ENCODE measurements around the gene ILK. TPM values are rescaled to one million over a fixed set of nuclear protein-coding genes. Genes with fewer than 3 reads are reported as not detected.
A peak's percentile ranks its signal among the peaks of the same experiment; 100 is the strongest.

The ILK gene
- total RNA-seq, 2 donors from 2014 or later: 125 to 136 TPM

DNA sequence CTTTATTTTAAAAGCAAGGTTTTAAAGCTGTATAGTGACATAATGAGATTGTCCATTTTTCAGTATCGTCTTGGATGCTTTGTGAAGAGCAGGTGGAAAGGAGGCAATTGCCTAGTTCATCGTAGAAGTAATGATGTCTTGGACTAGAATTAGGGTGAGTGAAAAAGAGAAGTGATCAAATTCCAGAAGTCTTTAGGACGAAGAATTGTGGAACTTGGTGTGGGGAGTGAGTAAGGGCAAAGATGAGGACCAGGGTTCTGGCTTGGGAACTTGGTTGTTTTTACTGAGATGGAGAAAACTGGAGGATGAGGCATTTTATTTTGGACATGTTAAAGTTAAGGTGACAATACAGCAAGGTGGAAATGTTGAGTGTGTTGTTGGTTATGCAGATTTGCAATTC lies 1.2 kb downstream of the ILK start:
- peak overlapping the region; percentile 93 for H3K4me3 ChIP-seq (ENCODE audit: low read length)
- H3K27me3 ChIP-seq (ENCODE audit: control insufficient read depth, insufficient read depth, low read length, poor library complexity, severe bottlenecking): no peaks in the 10 kb centered on the region
- H3K9me3 Mint-ChIP-seq: no peaks in the 10 kb centered on the region
- no peak for DNase-seq
- H3K9ac ChIP-seq (ENCODE audit: extremely low read depth, low read length, poor library complexity, severe bottlenecking): peak overlapping the region; percentile 82
- peak overlapping the region; percentile 67 for H3K27ac ChIP-seq (ENCODE audit: low read depth, low read length)
- TF ChIP-seq, protein P1, sequence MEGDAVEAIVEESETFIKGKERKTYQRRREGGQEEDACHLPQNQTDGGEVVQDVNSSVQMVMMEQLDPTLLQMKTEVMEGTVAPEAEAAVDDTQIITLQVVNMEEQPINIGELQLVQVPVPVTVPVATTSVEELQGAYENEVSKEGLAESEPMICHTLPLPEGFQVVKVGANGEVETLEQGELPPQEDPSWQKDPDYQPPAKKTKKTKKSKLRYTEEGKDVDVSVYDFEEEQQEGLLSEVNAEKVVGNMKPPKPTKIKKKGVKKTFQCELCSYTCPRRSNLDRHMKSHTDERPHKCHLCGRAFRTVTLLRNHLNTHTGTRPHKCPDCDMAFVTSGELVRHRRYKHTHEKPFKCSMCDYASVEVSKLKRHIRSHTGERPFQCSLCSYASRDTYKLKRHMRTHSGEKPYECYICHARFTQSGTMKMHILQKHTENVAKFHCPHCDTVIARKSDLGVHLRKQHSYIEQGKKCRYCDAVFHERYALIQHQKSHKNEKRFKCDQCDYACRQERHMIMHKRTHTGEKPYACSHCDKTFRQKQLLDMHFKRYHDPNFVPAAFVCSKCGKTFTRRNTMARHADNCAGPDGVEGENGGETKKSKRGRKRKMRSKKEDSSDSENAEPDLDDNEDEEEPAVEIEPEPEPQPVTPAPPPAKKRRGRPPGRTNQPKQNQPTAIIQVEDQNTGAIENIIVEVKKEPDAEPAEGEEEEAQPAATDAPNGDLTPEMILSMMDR (conservative IDR thresholded peaks at IDR 0.05): no peak
- H3K36me3 ChIP-seq (ENCODE audit: control insufficient read depth, insufficient read depth, low read length): peaks cover 46% of the 10 kb centered on the region
- no peaks in the 10 kb centered on the region for H3K9me3 ChIP-seq (ENCODE audit: control insufficient read depth, low read length)
- 64 to 72% methylated on average over 3 of the region's 3 CpGs for WGBS, 2 experiments (ENCODE audit: insufficient coverage in 1 of 2, insufficient read length in 1 of 2)
- peaks cover 5% of the 10 kb centered on the region for H3K4me1 ChIP-seq (ENCODE audit: control insufficient read depth, insufficient read depth, low read length)
- no peak overlapping the region for H3K27ac Mint-ChIP-seq
- H3K4me3 Mint-ChIP-seq: no peak overlapping the region
- no peaks in the 10 kb centered on the region for H3K27me3 Mint-ChIP-seq (ENCODE audit: insufficient read depth)
- H3K36me3 Mint-ChIP-seq (ENCODE audit: low read depth): peaks cover 30% of the 10 kb centered on the region
- peaks cover 14% of the 10 kb centered on the region for H3K4me1 Mint-ChIP-seq

DNA sequence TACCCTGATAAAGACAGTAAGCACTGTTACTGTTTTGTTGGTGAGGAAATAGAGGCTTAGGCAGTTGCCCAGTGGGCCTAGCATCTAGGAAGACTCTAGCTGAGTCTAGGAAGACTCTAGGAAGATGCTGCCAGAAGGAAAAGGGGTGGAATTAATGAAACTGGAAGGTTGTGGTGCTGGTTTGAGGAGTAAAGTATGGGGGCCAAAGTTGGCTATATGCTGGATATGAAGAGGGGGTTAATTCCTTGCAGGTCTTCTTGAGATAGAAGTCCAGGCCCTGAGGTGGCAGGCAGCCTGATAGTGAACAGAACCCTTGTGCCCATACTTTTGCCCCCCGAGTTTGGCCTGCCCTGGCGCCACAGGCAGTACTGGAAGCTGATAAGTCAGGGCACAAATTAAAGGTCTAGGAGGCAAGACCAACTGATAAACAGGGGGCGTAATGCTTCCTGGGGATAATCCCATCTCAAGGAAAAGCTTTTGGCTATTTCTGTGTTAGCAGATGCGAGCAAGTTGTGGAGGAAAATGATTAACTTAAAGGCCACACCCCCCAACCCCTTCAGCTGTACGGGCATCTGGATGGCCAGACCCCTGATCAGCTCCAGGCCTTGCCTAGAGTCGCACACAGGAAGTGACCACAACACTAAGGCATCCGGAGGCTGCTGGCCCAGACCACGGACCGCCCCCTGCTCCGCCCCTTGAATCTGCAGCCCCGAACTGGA lies 3.1 kb downstream of the ILK start:
- Histone ChIP-seq H3K9me3 (ENCODE audit: control insufficient read depth, low read length) (no peaks in the 10 kb centered on the region), H3K9ac (ENCODE audit: extremely low read depth, low read length, poor library complexity, severe bottlenecking) (no peak overlapping the region), H3K36me3 (ENCODE audit: control insufficient read depth, insufficient read depth, low read length) (peaks cover 45% of the 10 kb centered on the region), H3K27ac (ENCODE audit: low read depth, low read length) (peak overlapping the region; percentile 82), H3K4me1 (ENCODE audit: control insufficient read depth, insufficient read depth, low read length) (peaks cover 5% of the 10 kb centered on the region), H3K4me3 (ENCODE audit: low read length) (peak overlapping the region; percentile 93), H3K27me3 (ENCODE audit: control insufficient read depth, insufficient read depth, low read length, poor library complexity, severe bottlenecking) (no peaks in the 10 kb centered on the region)
- Mint-ChIP-seq H3K9me3 (no peaks in the 10 kb centered on the region), H3K27me3 (ENCODE audit: insufficient read depth) (no peaks in the 10 kb centered on the region), H3K36me3 (ENCODE audit: low read depth) (peaks cover 44% of the 10 kb centered on the region), H3K4me3 (peak overlapping the region; percentile 32), H3K4me1 (peaks cover 20% of the 10 kb centered on the region), H3K27ac (peak overlapping the region; percentile 98)
- DNase-seq: peak; percentile 98
- TF ChIP-seq, protein P1 (conservative IDR thresholded peaks at IDR 0.05): no peak
- 17 to 40% methylated on average over 7 to 11 of the region's 11 CpGs for WGBS, 2 experiments (ENCODE audit: insufficient coverage in 1 of 2, insufficient read length in 1 of 2)

DNA sequence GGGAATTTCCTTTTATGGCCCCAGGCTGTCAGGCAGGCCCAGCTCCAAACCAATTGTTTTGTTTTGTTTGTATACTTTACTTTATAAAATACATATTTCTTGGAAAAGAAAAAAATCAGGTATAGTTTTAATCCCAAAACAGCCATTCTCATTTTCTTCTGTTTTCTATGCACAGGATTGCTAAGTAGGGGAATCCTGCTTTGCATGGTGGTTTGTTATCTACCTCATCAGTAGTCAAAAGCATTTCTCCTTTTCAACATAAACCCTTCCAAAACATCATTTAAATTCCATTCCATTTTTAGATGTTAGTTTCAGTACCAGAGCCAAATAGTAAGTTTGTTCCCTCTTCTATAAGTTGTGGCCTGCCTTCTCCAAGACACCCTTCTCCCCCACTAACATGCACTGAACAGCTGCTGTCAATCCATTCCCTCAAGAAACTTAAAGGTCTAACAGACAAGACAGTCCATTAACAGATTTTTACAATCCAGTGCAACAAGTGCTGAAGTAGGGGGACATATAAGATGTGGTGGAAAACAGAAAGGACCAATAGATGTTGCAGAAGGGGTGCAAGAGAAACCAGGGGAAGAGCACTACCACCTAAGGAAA lies 3.7 kb downstream of the ILK start:
- Histone ChIP-seq H3K4me3 (ENCODE audit: low read length) (peak overlapping the region; percentile 33), H3K9me3 (ENCODE audit: control insufficient read depth, low read length) (no peaks in the 10 kb centered on the region), H3K27me3 (ENCODE audit: control insufficient read depth, insufficient read depth, low read length, poor library complexity, severe bottlenecking) (no peaks in the 10 kb centered on the region), H3K27ac (ENCODE audit: low read depth, low read length) (peak overlapping the region; percentile 7), H3K4me1 (ENCODE audit: control insufficient read depth, insufficient read depth, low read length) (peaks cover 5% of the 10 kb centered on the region), H3K9ac (ENCODE audit: extremely low read depth, low read length, poor library complexity, severe bottlenecking) (no peak overlapping the region), H3K36me3 (ENCODE audit: control insufficient read depth, insufficient read depth, low read length) (peaks cover 45% of the 10 kb centered on the region)
- H3K27me3 Mint-ChIP-seq (ENCODE audit: insufficient read depth): no peaks in the 10 kb centered on the region
- H3K4me3 Mint-ChIP-seq: peak overlapping the region; percentile 17
- H3K36me3 Mint-ChIP-seq (ENCODE audit: low read depth): peaks cover 42% of the 10 kb centered on the region
- no peaks in the 10 kb centered on the region for H3K9me3 Mint-ChIP-seq
- H3K27ac Mint-ChIP-seq: peak overlapping the region; percentile 98
- TF ChIP-seq, protein P1 (conservative IDR thresholded peaks at IDR 0.05): no peak
- peaks cover 20% of the 10 kb centered on the region for H3K4me1 Mint-ChIP-seq
- DNase-seq: peak; percentile 13

Measured in endodermal cell (in vitro differentiated cells).